ENCODE data around the gene TGFBR3.

The TGFBR3 gene

GRCh38 chr1:91818713-91818975 is 67.3 kb downstream of the TGFBR3 start:
- TF ChIP-seq, protein P1, sequence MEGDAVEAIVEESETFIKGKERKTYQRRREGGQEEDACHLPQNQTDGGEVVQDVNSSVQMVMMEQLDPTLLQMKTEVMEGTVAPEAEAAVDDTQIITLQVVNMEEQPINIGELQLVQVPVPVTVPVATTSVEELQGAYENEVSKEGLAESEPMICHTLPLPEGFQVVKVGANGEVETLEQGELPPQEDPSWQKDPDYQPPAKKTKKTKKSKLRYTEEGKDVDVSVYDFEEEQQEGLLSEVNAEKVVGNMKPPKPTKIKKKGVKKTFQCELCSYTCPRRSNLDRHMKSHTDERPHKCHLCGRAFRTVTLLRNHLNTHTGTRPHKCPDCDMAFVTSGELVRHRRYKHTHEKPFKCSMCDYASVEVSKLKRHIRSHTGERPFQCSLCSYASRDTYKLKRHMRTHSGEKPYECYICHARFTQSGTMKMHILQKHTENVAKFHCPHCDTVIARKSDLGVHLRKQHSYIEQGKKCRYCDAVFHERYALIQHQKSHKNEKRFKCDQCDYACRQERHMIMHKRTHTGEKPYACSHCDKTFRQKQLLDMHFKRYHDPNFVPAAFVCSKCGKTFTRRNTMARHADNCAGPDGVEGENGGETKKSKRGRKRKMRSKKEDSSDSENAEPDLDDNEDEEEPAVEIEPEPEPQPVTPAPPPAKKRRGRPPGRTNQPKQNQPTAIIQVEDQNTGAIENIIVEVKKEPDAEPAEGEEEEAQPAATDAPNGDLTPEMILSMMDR (IDR thresholded peaks at IDR 0.05; ENCODE audit: low read depth, low read length): no peak
- DNase-seq (ENCODE audit: low read depth in 2 of 2): no peak
- no peak overlapping the region for H3K4me3 ChIP-seq (replicated peaks in 1 of 2; ENCODE audit: low read depth in 2 of 2, low read length in 2 of 2)

DNA sequence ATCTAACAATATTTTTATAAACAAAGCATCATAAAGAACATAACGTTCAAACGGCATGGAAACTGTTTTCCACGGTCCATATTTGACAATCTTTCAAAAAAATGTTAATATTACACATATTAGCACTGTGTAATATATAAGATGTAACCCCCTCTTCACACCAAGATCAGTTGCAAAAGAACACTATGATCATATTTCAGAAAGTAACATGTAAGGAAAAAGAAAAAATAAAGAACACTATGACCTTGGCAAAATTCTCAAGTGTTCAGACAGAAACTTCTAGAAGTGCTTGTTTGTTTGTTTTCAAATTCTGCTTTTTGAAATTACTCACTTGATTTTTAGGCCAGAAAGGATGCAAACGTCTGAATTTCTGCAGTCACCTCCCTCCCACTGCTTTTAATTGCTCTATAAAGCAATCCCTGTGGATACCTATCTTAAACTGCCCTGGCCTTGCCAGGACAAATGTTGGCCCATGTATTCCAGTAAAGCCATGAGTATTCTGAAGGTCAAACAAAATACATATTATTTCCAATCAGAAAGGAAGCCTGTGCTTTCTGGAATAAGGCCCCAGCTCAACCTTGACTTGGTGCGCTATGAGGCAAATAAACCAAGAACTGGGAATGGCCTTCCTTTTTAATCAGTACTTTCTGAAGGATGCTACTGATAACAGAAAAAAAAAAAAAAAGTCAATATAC is 68.6 kb downstream of the TGFBR3 start:
- TF ChIP-seq, protein P1 (IDR thresholded peaks at IDR 0.05; ENCODE audit: low read depth, low read length): no peak
- DNase-seq (ENCODE audit: low read depth in 2 of 2): no peak
- H3K4me3 ChIP-seq (replicated peaks in 1 of 2; ENCODE audit: low read depth in 2 of 2, low read length in 2 of 2): no peak overlapping the region

GRCh38 chr1:91816031-91816430 is 69.9 kb downstream of the TGFBR3 start:
- TF ChIP-seq, protein P1 (IDR thresholded peaks at IDR 0.05; ENCODE audit: low read depth, low read length): no peak
- DNase-seq (ENCODE audit: low read depth in 2 of 2): no peak
- H3K4me3 ChIP-seq (replicated peaks in 1 of 2; ENCODE audit: low read depth in 2 of 2, low read length in 2 of 2): no peak overlapping the region

DNA sequence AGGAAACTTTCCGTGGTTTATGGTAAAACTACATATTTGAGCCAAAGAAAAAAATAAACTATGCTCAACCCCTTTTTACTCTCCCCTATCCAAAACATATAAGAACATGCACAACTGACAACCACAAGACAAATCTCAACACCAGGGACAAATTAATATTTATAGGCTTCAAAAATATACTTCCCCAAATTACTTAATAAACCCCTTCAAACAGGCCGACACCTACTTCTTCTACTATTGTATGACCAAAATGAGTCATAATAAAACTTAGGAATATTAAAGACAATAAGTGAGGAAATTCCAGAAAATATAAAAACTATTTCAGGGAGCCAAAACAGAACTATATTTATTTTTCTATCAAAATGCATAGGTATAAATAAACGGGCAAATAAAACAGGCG is 71.5 kb downstream of the TGFBR3 start:
- TF ChIP-seq, protein P1 (IDR thresholded peaks at IDR 0.05; ENCODE audit: low read depth, low read length): no peak
- no peak overlapping the region for H3K4me3 ChIP-seq (replicated peaks in 1 of 2; ENCODE audit: low read depth in 2 of 2, low read length in 2 of 2)
- no peak for DNase-seq (ENCODE audit: low read depth in 2 of 2)

DNA sequence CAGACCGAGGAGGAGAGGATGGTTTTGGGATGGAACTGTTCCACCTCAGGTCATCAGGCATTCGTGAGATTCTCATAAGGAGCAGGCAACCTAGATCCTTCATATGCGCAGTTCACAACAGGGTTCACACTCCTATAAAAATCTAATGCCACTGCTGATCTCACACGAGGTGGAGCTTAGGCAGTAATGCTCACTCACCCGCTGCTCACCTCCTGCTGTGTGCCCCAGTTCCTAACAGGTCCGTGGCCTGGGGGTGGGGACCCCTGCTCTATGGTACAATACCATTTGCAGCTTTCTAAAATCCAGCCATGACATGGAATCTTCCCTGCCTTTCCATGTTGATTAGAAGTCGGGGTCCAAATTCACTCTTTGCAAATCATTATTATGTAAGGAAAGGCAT is 72.1 kb downstream of the TGFBR3 start:
- TF ChIP-seq, protein P1 (IDR thresholded peaks at IDR 0.05; ENCODE audit: low read depth, low read length): no peak

GRCh38 chr1:91811363-91812025 is 74.5 kb downstream of the TGFBR3 start:
- no peak overlapping the region for H3K4me3 ChIP-seq (replicated peaks in 1 of 2; ENCODE audit: low read depth in 2 of 2, low read length in 2 of 2)
- TF ChIP-seq, protein P1 (IDR thresholded peaks at IDR 0.05; ENCODE audit: low read depth, low read length): no peak
- no peak for DNase-seq (ENCODE audit: low read depth in 2 of 2)

More for the DNA sequence above, 72.1 kb downstream of the TGFBR3 start:
- no peak overlapping the region for H3K4me3 ChIP-seq (replicated peaks in 1 of 2; ENCODE audit: low read depth in 2 of 2, low read length in 2 of 2)
- DNase-seq (ENCODE audit: low read depth in 2 of 2): no peak

Data from cardiac fibroblast (primary cell).